ENCODE data around the gene CXCR4.
"Not testable (repeated sequence)": the region's sequence is repeated elsewhere in the genome, so short reads cannot be mapped to it uniquely, and the experiment has no call there.

The CXCR4 gene

DNA sequence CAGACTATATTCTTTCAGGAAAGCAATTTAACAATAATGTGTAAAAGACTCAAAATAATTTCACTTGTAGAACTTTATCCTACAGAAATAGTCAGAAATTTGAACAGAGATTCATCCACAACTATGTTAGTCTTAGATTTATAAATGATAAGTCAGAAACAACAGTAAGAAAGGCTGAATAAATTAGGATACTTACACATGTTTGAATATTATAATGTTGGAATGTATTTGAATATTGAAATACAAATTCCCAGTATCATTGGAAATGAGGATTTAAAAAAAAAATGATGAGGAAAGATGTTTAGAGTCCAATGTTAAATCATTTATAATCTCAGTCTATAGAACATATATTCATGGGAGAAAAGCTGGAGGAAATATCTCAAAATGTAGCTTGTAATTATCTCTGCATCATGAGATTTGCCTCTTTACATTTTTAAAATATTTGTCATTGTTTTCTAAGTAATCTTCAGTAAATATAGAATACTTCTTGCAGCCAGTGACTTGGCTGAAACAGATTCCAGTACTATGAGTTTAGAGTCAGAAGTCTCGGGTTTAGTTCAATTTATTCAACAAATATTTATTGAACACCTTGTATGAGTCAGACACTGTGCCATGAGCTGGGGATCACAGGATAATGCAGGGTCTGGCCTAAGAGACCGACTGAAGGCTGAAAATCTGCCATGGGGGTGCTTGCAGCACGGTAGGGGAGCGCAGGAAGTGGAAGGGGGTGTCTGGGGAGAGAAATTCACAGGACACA lies 32.3 kb downstream of the CXCR4 start:
- H3K27ac ChIP-seq, result no peak overlapping the region
- H3K9me3 ChIP-seq (ENCODE audit: low read depth, low read length), result no peaks in the 10 kb centered on the region
- no peak overlapping the region for H3K9ac ChIP-seq (ENCODE audit: insufficient read length)
- no peak overlapping the region for H3K4me3 ChIP-seq
- no peaks in the 10 kb centered on the region for H3K36me3 ChIP-seq (ENCODE audit: insufficient read depth, low read length)
- no peak for DNase-seq (ENCODE audit: low read depth, low spot score)
- TF ChIP-seq POLR2AphosphoS5 (IDR thresholded peaks at IDR 0.05; ENCODE audit: borderline replicate concordance, low read depth, low read length) (no peak), FOXP2 (optimal IDR thresholded peaks at IDR 0.05; ENCODE audit: control extremely low read depth, extremely low read length, insufficient read depth) (no peak), EZH2 (IDR thresholded peaks at IDR 0.05) (no peak)

DNA sequence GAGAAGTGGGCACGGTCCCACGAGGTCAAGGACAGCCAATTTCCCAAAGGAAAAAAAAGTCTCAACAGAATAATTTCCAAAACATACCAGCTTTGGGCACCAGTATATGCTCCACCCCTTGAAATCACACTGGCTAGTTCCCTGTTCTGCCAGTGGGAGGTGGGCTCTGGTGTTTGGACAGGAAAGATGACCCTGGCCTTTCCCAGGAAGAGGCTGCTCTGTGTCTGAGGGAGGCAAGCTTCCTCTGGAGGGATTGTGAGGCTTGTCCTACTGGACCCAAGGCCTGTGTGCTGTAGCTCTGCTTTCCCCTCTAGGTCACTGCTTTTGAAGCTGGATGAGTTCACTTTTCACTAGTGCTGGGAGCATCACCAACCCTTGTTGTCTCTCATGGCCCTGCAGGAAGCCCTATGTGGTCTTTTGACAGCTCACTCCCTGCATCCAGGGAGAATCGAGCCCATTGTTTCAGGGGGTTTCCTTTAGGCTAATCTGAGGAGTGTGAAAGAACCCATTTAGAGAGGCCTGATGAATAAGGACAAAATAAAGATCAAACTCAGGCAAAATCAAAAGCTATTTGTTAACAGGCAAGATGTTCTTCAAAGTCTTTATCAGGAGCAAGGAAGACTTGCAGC lies 36.3 kb downstream of the CXCR4 start:
- H3K36me3 ChIP-seq (ENCODE audit: insufficient read depth, low read length), result no peaks in the 10 kb centered on the region
- no peaks in the 10 kb centered on the region for H3K9me3 ChIP-seq (ENCODE audit: low read depth, low read length)
- H3K9ac ChIP-seq (ENCODE audit: insufficient read length), result no peak overlapping the region
- H3K27ac ChIP-seq, result no peak overlapping the region
- no peak for DNase-seq (ENCODE audit: low read depth, low spot score)
- no peak for TF ChIP-seq FOXP2 (optimal IDR thresholded peaks at IDR 0.05; ENCODE audit: control extremely low read depth, extremely low read length, insufficient read depth)
- no peak for TF ChIP-seq EZH2 (IDR thresholded peaks at IDR 0.05)
- TF ChIP-seq POLR2AphosphoS5 (IDR thresholded peaks at IDR 0.05; ENCODE audit: borderline replicate concordance, low read depth, low read length), result no peak
- H3K4me3 ChIP-seq, result no peak overlapping the region

DNA sequence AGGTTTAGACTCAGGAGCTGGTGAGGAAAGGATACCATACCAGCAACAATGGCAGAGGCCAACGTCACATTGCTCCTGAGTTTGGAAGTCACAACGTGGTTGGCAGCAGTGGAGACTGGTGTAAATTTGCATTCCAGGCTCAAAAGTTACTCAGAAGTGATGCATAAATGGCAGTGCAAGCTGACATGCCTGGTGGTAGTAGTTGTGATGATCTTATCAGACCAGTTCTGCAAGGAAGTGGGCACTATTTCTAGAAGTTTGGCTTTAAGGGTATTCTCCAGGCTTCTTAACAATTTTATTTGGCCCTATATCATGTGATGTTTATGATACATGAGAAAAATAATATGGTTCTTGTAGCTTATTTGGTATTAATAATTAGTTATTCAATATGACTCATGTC lies 37.8 kb downstream of the CXCR4 start:
- no peak for DNase-seq (ENCODE audit: low read depth, low spot score)
- Histone ChIP-seq H3K27ac (no peak overlapping the region), H3K36me3 (ENCODE audit: insufficient read depth, low read length) (no peaks in the 10 kb centered on the region), H3K4me3 (no peak overlapping the region), H3K9ac (ENCODE audit: insufficient read length) (no peak overlapping the region), H3K9me3 (ENCODE audit: low read depth, low read length) (no peaks in the 10 kb centered on the region)
- TF ChIP-seq EZH2 (IDR thresholded peaks at IDR 0.05), result no peak
- TF ChIP-seq FOXP2 (optimal IDR thresholded peaks at IDR 0.05; ENCODE audit: control extremely low read depth, extremely low read length, insufficient read depth), result no peak
- TF ChIP-seq POLR2AphosphoS5 (IDR thresholded peaks at IDR 0.05; ENCODE audit: borderline replicate concordance, low read depth, low read length), result no peak

DNA sequence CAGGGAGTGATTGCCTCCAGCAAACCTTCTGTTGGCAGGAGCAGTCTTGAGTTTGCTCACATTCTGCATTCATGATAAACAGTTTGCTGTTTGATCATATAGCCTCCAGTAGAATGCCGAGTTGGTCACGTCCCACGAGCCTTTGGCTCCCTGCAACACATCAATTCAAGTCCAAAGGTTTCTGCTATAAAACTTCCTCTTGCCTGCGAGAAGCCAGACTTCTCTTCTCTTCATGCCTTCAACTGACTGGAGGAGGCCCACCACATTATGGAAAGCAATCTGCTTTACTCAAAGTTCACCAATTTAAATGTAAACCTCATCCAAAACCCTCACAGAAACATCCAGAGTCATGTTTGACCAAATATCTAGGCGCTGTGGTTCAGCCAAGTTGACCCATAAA lies 40.8 kb downstream of the CXCR4 start:
- Histone ChIP-seq H3K9ac (ENCODE audit: insufficient read length) (no peak overlapping the region), H3K4me3 (no peak overlapping the region), H3K9me3 (ENCODE audit: low read depth, low read length) (no peaks in the 10 kb centered on the region), H3K27ac (no peak overlapping the region), H3K36me3 (ENCODE audit: insufficient read depth, low read length) (no peaks in the 10 kb centered on the region)
- DNase-seq (ENCODE audit: low read depth, low spot score), result no peak
- no peak for TF ChIP-seq EZH2 (IDR thresholded peaks at IDR 0.05)
- TF ChIP-seq FOXP2 (optimal IDR thresholded peaks at IDR 0.05; ENCODE audit: control extremely low read depth, extremely low read length, insufficient read depth), result no peak
- TF ChIP-seq POLR2AphosphoS5 (IDR thresholded peaks at IDR 0.05; ENCODE audit: borderline replicate concordance, low read depth, low read length), result no peak

DNA sequence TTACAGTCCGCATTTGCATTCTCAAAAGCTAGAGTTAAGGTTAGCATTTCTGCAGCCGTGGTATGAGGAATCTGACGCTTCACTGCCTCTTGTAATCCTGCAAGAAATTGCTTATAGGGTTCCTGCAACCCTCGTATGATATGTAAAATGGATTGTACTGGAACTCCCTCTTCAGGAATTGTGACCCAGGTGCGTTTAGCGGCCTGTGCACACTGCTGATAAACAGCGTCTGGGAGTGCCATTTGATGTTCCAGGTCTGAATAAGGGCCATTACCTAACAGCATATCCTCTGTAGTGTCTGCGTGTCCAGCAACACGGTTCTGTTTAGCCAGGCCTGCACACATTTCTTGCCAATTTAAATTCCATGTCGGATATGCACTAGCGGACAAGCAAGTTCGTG lies 42.5 kb downstream of the CXCR4 start:
- no peaks in the 10 kb centered on the region for H3K9me3 ChIP-seq (ENCODE audit: low read depth, low read length)
- DNase-seq (ENCODE audit: low read depth, low spot score), result no peak
- no peak for TF ChIP-seq EZH2 (IDR thresholded peaks at IDR 0.05)
- H3K27ac ChIP-seq, result no peak overlapping the region
- no peak overlapping the region for H3K9ac ChIP-seq (ENCODE audit: insufficient read length)
- H3K4me3 ChIP-seq, result no peak overlapping the region
- no peaks in the 10 kb centered on the region for H3K36me3 ChIP-seq (ENCODE audit: insufficient read depth, low read length)

DNA sequence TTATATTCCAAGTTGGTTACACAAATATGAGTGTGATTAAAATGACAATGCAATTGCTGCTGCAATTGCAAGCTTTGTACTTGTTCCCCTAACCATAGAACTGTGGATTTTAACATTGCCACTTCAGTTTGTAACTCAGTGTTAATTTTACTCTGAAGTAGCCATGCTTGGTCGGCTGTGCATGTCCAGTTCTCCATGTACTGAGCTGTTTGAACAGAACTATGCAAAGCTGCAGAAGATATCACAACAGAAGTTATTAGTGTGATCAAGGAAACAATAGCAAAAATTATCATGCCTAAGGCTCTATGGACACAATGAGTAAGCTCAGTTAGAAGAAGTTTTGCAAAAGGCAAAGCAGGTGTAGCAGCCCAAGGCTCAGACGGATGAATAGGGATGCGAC lies 45.3 kb downstream of the CXCR4 start:
- H3K4me3 ChIP-seq, result no peak overlapping the region
- H3K9me3 ChIP-seq (ENCODE audit: low read depth, low read length), result no peaks in the 10 kb centered on the region
- TF ChIP-seq FOXP2 (optimal IDR thresholded peaks at IDR 0.05; ENCODE audit: control extremely low read depth, extremely low read length, insufficient read depth), result no peak
- no peak for TF ChIP-seq POLR2AphosphoS5 (IDR thresholded peaks at IDR 0.05; ENCODE audit: borderline replicate concordance, low read depth, low read length)
- no peak for TF ChIP-seq EZH2 (IDR thresholded peaks at IDR 0.05)
- H3K27ac ChIP-seq, result no peak overlapping the region
- DNase-seq (ENCODE audit: low read depth, low spot score), result no peak
- no peaks in the 10 kb centered on the region for H3K36me3 ChIP-seq (ENCODE audit: insufficient read depth, low read length)
- H3K9ac ChIP-seq (ENCODE audit: insufficient read length), result no peak overlapping the region

DNA sequence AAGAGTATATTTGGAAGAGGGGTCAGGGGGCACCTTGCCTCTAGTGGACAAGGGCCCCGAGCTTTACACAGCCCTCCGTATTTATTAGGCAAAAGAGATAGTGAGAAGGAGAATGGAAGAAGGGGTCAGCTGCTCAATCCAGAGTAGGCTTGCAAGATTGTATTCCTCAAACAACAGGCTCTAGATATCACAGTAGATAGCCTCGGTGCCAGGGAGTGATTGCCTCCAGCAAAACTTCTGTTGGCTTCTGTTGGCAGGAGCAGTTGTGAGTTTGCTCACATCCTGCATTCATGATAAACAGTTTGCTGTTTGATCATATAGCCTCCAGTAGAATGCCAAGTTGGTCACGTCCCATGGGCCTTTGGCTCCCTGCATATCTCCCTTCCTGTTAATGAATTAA lies 46.1 kb downstream of the CXCR4 start:
- H3K4me3 ChIP-seq; DNase-seq (ENCODE audit: low read depth, low spot score); H3K9me3 ChIP-seq (ENCODE audit: low read depth, low read length); H3K9ac ChIP-seq (ENCODE audit: insufficient read length); H3K27ac ChIP-seq; H3K36me3 ChIP-seq (ENCODE audit: insufficient read depth, low read length): not testable (repeated sequence)

DNA sequence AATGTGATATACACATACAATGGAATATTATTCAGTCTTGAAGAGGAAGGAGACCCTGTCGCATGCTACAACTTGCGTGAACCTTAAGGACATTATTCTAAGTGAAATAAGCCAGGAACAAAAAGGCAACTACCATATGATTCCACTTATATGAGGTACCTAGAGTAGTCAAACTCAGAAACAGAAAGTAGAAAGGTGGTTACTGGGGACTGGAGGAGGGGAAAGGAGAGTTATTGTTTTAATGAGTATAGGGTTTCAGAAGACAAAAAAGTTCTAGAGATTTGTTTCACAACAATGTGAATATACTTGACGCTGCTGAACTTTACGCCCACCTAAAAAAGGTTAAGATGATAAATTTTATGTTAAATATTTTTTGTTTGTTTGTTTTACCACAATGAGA lies 47.0 kb downstream of the CXCR4 start:
- no peak overlapping the region for H3K4me3 ChIP-seq
- no peaks in the 10 kb centered on the region for H3K9me3 ChIP-seq (ENCODE audit: low read depth, low read length)
- H3K9ac ChIP-seq (ENCODE audit: insufficient read length), result no peak overlapping the region
- TF ChIP-seq FOXP2 (optimal IDR thresholded peaks at IDR 0.05; ENCODE audit: control extremely low read depth, extremely low read length, insufficient read depth), result no peak
- TF ChIP-seq POLR2AphosphoS5 (IDR thresholded peaks at IDR 0.05; ENCODE audit: borderline replicate concordance, low read depth, low read length), result no peak
- TF ChIP-seq EZH2 (IDR thresholded peaks at IDR 0.05), result no peak
- no peak for DNase-seq (ENCODE audit: low read depth, low spot score)
- no peak overlapping the region for H3K27ac ChIP-seq
- H3K36me3 ChIP-seq (ENCODE audit: insufficient read depth, low read length), result no peaks in the 10 kb centered on the region

DNA sequence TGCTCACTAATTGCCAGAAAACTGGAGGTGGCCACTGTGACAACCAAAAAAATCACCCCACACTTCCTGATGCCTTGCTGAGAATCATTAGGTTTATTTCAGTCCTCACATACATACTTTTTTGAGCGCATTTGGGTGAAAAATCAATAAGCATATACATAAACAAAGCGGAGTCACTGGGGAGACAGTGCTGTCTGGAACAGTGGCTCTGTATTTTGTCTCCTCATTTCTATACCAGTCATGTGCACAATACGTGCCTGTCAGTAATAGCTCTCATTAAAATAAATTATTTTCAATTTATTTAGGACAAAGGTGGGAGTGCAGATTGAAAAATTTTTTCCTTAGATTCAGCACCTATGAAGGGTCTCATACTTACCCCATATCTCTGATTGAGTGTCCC lies 48.2 kb downstream of the CXCR4 start:
- Histone ChIP-seq H3K36me3 (ENCODE audit: insufficient read depth, low read length) (no peaks in the 10 kb centered on the region), H3K27ac (no peak overlapping the region), H3K9me3 (ENCODE audit: low read depth, low read length) (no peaks in the 10 kb centered on the region), H3K9ac (ENCODE audit: insufficient read length) (no peak overlapping the region), H3K4me3 (no peak overlapping the region)
- TF ChIP-seq EZH2 (IDR thresholded peaks at IDR 0.05), result no peak
- no peak for TF ChIP-seq POLR2AphosphoS5 (IDR thresholded peaks at IDR 0.05; ENCODE audit: borderline replicate concordance, low read depth, low read length)
- no peak for TF ChIP-seq FOXP2 (optimal IDR thresholded peaks at IDR 0.05; ENCODE audit: control extremely low read depth, extremely low read length, insufficient read depth)
- DNase-seq (ENCODE audit: low read depth, low spot score), result no peak

Data from SK-N-MC (cell line).